Measurements from ENCODE around the gene TRIM43.
"Not testable (repeated sequence)": the region's sequence is repeated elsewhere in the genome, so short reads cannot be mapped to it uniquely, and the experiment has no call there.

The TRIM43 gene

GRCh38 chr2:95641787-95642186, 50.0 kb downstream of the TRIM43 start:
- DNase-seq: not testable (repeated sequence)

- not testable (repeated sequence) for DNase-seq
Measured at GRCh38 chr2:95642360-95642759, 50.6 kb downstream of the TRIM43 start.

GRCh38 chr2:95642951-95643350, 51.1 kb downstream of the TRIM43 start:
- DNase-seq: not testable (repeated sequence)

GRCh38 chr2:95645312-95645711, 53.5 kb downstream of the TRIM43 start:
- DNase-seq: not testable (repeated sequence)

- not testable (repeated sequence) for DNase-seq
Measured at GRCh38 chr2:95646274-95646994, 54.6 kb downstream of the TRIM43 start.

GRCh38 chr2:95648894-95649544, 57.2 kb downstream of the TRIM43 start:
- DNase-seq: not testable (repeated sequence)

Data from stimulated activated CD4-positive, alpha-beta T cell treated with anti-CD3 and anti-CD28 coated beads, Interleukin-12 subunit alpha, Interleukin-12 subunit beta, amount 100 ng/mL, for 4 hours (primary cell).